K562 treated with DMSO at 1 percent for 48 hours (cell line): ENCODE measurements around the gene ABRAXAS1. TPM values are rescaled to one million over a fixed set of nuclear protein-coding genes. Genes with fewer than 3 reads are reported as not detected.

Experiments
- total RNA-seq: library from RNA; unstranded; fragments of 300-600 nt; gene quantifications from 2 replicates; pipeline ENCODE4 v1.2.3, GENCODE V29; 2022; ENCODE audit warnings: low replicate concordance; ENCODE audit errors: extremely low read depth

ABRAXAS1 gene
- not detected in 2 replicates for total RNA-seq

DNA sequence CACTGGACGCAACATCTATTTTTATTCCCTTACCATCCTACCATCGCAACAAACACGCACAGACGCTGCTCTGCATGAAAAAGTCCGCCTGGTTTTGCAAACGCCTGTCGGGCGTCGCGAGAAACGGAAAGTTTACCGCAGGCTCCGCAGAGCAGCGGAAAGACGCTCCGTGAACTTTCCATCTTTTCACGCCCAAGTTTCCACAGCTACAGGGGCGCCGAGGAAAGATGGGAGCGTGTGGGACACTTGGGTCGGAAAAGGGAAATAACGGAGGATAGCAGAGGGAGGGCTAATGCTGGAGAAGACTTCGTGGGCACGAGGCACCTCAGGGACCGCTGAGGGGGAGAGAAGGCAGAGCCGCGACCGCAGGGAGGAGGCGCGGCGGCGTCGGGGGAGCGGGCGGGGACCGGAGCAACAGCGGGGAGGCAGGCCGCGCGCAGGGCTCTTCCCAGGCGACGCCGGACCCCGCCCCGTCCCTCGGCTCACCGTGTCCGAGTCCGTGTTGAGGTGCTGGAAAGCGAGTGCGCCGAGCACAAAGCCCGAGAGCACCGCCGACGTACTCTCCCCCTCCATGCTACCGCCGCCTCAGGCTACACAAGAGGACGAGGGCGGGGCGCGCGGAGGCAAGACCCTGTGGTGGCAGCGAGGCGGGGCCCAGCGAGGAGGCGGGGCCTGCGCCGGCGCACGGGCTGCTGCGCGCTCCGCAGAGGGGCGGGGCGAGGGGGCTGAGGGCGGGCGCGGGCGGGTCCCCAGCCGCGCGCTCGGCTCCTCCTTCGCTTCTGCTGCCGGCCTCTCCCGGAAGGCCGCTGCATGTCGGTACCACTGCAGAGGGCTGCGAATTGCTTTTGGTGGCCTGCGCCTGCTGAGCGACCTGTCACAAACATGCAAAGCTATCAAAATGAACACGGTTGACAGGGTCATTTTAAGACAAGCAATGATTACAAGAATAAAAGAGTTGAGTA is at the start of gene ABRAXAS1:
Gene ABRAXAS1 (minus strand): TSS at position 601 of the 962 bp plus-strand sequence. CDS start 28 bp downstream, at position 573.

GRCh38 chr4:83455281-83456183 is 29.4 kb downstream of the ABRAXAS1 start, which contains the start of the genes HELQ and MRPS18C:
Gene HELQ, minus strand, starts transcription at chr4:83455823. Its CDS starts 130 bp downstream, at chr4:83455693.
Gene MRPS18C, plus strand, starts transcription at chr4:83456058. Its CDS starts 20 bp downstream, at chr4:83456078.

Other genes starting within 250 kb of the ABRAXAS1 start
- gene COQ2, start 200.3 kb downstream of the ABRAXAS1 start, total RNA-seq, result not detected in 2 replicates
- gene HPSE, start 150.3 kb downstream of the ABRAXAS1 start, total RNA-seq, result not detected in 2 replicates
- gene HELQ, start 29.3 kb downstream of the ABRAXAS1 start, total RNA-seq, result not detected in 2 replicates
- not detected in 2 replicates for gene MRPS18C, start 29.0 kb downstream of the ABRAXAS1 start, total RNA-seq
- not detected in 2 replicates for gene GPAT3, start 51.0 kb upstream of the ABRAXAS1 start, total RNA-seq